A172 (cell line): ENCODE measurements around the gene IL36B. TPM values are rescaled to one million over a fixed set of nuclear protein-coding genes. Genes with fewer than 3 reads are reported as not detected.
"Not testable (repeated sequence)": the region's sequence is repeated elsewhere in the genome, so short reads cannot be mapped to it uniquely, and the experiment has no call there.

Experiments used
- DNase-seq: peaks from one replicate; pipeline ENCODE4 v3.0.0-alpha.2; 2015; ENCODE audit warnings: low spot score
- total RNA-seq: library from RNA; depleted of rRNA; stranded (reverse); fragments of >200 nt; shearing (Covaris generic); gene quantifications from 2 replicates; pipeline ENCODE4 v1.2.3, GENCODE V29; 2014; rRNA removed

Gene IL36B
- 0.19 TPM in 1 of 2 replicates, not detected in the other for total RNA-seq

- no peak for DNase-seq
Observed at GRCh38 chr2:113052396-113052917, at the start of gene IL36B. TSS of gene IL36B (minus strand) at chr2:113052867.

- no peak for DNase-seq
Observed at GRCh38 chr2:113102133-113102532, 49.5 kb upstream of the IL36B start.

GRCh38 chr2:113098532-113098931, 45.9 kb upstream of the IL36B start:
- no peak for DNase-seq

- DNase-seq, result no peak
Observed at GRCh38 chr2:113098041-113098440, 45.4 kb upstream of the IL36B start.

- not testable (repeated sequence) for DNase-seq
Observed at GRCh38 chr2:113096842-113097618, 44.4 kb upstream of the IL36B start.

GRCh38 chr2:113096306-113096705, 43.6 kb upstream of the IL36B start:
- DNase-seq, result not testable (repeated sequence)

- no peak for DNase-seq
Observed at GRCh38 chr2:113093613-113093977, 40.9 kb upstream of the IL36B start.

- DNase-seq, result no peak
Observed at GRCh38 chr2:113092864-113093612, 40.4 kb upstream of the IL36B start.

- no peak for DNase-seq
Observed at GRCh38 chr2:113091231-113091896, 38.7 kb upstream of the IL36B start.

GRCh38 chr2:113089916-113090315, 37.2 kb upstream of the IL36B start:
- no peak for DNase-seq

- DNase-seq, result no peak
Observed at GRCh38 chr2:113088213-113088992, 35.7 kb upstream of the IL36B start.

GRCh38 chr2:113085542-113085941, 32.9 kb upstream of the IL36B start:
- no peak for DNase-seq

GRCh38 chr2:113084249-113085000, 31.8 kb upstream of the IL36B start:
- DNase-seq, result no peak

GRCh38 chr2:113083296-113083695, 30.6 kb upstream of the IL36B start:
- DNase-seq, result no peak

GRCh38 chr2:113081488-113082210, 29.0 kb upstream of the IL36B start:
- DNase-seq, result no peak

GRCh38 chr2:113080134-113080533, 27.5 kb upstream of the IL36B start:
- DNase-seq, result peak; percentile 60

- DNase-seq, result peak; percentile 93
Observed at GRCh38 chr2:113079131-113079530, 26.5 kb upstream of the IL36B start.

GRCh38 chr2:113078350-113078839, 25.7 kb upstream of the IL36B start:
- peak; percentile 99 for DNase-seq

- peak; percentile 96 for DNase-seq
Observed at GRCh38 chr2:113077921-113078320, 25.3 kb upstream of the IL36B start.
